Activated CD8-positive, alpha-beta T cell treated with anti-CD3 and anti-CD28 coated beads for 36 hours (primary cell): ENCODE results near the gene METTL6. TPM values are rescaled to one million over a fixed set of nuclear protein-coding genes. Genes with fewer than 3 reads are reported as not detected.
"Not testable (repeated sequence)": the region's sequence is repeated elsewhere in the genome, so short reads cannot be mapped to it uniquely, and the experiment has no call there.

Experiments used
- ATAC-seq: fragments of 200-7000 bp; cut with Tn5 transposase; one replicate; pipeline ENCODE4 v1.10.0; 2021; ENCODE audit warnings: mild to moderate bottlenecking, moderate library complexity
- CTCF ChIA-PET: fragments of 350-600 bp; sonication (Branson Sonifier 250); formaldehyde crosslinking; loops from one replicate; lab custom pipeline; 2021; ENCODE audit warnings: antibody characterized with exemption; lab: Charles Lee
- POLR2A ChIA-PET: fragments of 350-600 bp; sonication (Branson Sonifier 250); formaldehyde crosslinking; loops from one replicate; lab custom pipeline; 2021; ENCODE audit warnings: antibody characterized with exemption; lab: Charles Lee
- DNase-seq: peaks from one replicate; pipeline ENCODE4 v3.0.0-alpha.2; 2020
- H3K27ac Mint-ChIP-seq: one replicate; pipeline ENCODE4 v1.8.0; 2021; ENCODE audit warnings: mild to moderate bottlenecking, mixed read lengths
- H3K27me3 Mint-ChIP-seq: one replicate; pipeline ENCODE4 v1.8.0; 2021; ENCODE audit warnings: mixed read lengths
- H3K36me3 Mint-ChIP-seq: one replicate; pipeline ENCODE4 v1.8.0; 2021; ENCODE audit warnings: low read depth, mixed read lengths
- H3K4me1 Mint-ChIP-seq: one replicate; pipeline ENCODE4 v1.8.0; 2021; ENCODE audit warnings: low read depth, mixed read lengths
- H3K4me3 Mint-ChIP-seq: one replicate; pipeline ENCODE4 v1.8.0; 2021; ENCODE audit warnings: mild to moderate bottlenecking, moderate library complexity, mixed read lengths
- H3K9me3 Mint-ChIP-seq: one replicate; pipeline ENCODE4 v1.8.0; 2021; ENCODE audit warnings: mixed read lengths
- intact Hi-C: fragments of 100-400 bp; cut with micrococcal nuclease; formaldehyde crosslinking; loops from one replicate; pipeline ENCODE4 v1.10.0; 2022
- total RNA-seq, 2 experiments: library from RNA; stranded (reverse); gene quantifications; one replicate each; pipeline ENCODE4 v1.2.3, GENCODE V29; 2021
- TF ChIP-seq, protein P1 (sequence below): fragments of 200-600 bp; IDR thresholded peaks from one replicate; pipeline ENCODE4 v1.8.0; 2022; ENCODE audit warnings: antibody characterized with exemption, mild to moderate bottlenecking

METTL6 gene
- total RNA-seq, 2 experiments from 2014 or later = 17.5 to 19.2 TPM

DNA sequence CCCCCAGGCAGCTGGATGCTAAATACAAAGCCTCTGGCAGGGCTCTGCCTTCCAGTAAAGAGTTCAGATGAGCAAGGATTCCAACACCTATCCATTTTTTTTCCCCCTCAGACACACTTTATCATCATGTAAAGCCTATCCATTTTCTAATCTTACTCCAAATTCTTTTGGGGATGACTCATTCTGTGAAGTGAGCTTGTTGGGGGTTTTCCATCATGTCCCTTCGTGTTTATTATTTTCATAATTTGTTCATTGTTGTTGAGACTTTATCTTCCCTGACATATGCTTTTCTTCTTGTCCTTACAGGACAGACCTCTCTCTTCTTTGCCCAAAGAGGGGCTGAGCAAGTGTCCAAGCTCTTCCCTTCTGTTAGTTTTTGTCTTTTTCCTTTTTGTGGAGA, 60.3 kb downstream of the METTL6 start:
- CTCF ChIA-PET = interaction anchor here (0.9 to 2.7 kb wide), 9 partner anchors 9 to 100 kb away, joined by 3 to 12 read pairs (median 3); partner anchors contain the start of gene SH3BP5

DNA sequence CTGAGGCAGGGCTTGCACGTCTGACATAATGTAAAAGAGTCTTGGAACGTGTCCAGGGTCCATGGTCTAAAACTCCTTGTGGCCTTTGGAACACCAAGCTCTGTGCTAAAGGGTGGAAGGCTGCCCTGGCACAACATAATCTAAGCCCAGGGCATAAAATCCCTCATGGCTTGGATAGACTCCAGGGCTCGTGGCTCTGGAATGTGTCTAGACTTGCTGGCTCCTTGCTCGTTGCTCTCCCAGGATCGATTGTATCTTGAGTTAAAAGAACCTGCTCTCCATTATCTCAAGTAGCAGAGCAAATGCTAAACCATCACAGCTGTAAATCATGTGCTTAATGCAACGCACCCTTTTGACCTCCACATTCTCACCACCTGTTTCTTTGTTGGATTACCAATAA, 63.3 kb downstream of the METTL6 start:
- not testable (repeated sequence) for H3K27ac Mint-ChIP-seq, ATAC-seq, H3K36me3 Mint-ChIP-seq, DNase-seq, H3K27me3 Mint-ChIP-seq, H3K4me3 Mint-ChIP-seq, H3K9me3 Mint-ChIP-seq
- intact Hi-C loops = loop anchor here (5.0 kb wide), 1 partner anchor 92 kb away; no protein-coding TSS in a partner anchor
- POLR2A ChIA-PET = interaction anchor here (0.9 kb wide), 1 partner anchor 15 kb away, joined by 3 read pairs; no protein-coding TSS in a partner anchor
- CTCF ChIA-PET = interaction anchor here (0.7 to 1.1 kb wide), 2 partner anchors 32 to 41 kb away, joined by 3 read pairs; partner anchors contain the start of gene SH3BP5
- peaks cover 33% of the 10 kb centered on the region for H3K4me1 Mint-ChIP-seq

More for the DNA sequence above, 60.3 kb downstream of the METTL6 start:
- TF ChIP-seq, protein P1, sequence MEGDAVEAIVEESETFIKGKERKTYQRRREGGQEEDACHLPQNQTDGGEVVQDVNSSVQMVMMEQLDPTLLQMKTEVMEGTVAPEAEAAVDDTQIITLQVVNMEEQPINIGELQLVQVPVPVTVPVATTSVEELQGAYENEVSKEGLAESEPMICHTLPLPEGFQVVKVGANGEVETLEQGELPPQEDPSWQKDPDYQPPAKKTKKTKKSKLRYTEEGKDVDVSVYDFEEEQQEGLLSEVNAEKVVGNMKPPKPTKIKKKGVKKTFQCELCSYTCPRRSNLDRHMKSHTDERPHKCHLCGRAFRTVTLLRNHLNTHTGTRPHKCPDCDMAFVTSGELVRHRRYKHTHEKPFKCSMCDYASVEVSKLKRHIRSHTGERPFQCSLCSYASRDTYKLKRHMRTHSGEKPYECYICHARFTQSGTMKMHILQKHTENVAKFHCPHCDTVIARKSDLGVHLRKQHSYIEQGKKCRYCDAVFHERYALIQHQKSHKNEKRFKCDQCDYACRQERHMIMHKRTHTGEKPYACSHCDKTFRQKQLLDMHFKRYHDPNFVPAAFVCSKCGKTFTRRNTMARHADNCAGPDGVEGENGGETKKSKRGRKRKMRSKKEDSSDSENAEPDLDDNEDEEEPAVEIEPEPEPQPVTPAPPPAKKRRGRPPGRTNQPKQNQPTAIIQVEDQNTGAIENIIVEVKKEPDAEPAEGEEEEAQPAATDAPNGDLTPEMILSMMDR = no peak
- Mint-ChIP-seq H3K27ac (no peak overlapping the region), H3K27me3 (peaks cover 6% of the 10 kb centered on the region), H3K4me3 (no peak overlapping the region), H3K36me3 (no peaks in the 10 kb centered on the region), H3K9me3 (no peaks in the 10 kb centered on the region), H3K4me1 (peaks cover 14% of the 10 kb centered on the region)
- DNase-seq = no peak
- peak; percentile 29 for ATAC-seq
- POLR2A ChIA-PET = interaction anchor here (0.6 to 1.5 kb wide), 2 partner anchors 9 to 98 kb away, joined by 3 read pairs; no protein-coding TSS in a partner anchor
- intact Hi-C loops = no loop called here

DNA sequence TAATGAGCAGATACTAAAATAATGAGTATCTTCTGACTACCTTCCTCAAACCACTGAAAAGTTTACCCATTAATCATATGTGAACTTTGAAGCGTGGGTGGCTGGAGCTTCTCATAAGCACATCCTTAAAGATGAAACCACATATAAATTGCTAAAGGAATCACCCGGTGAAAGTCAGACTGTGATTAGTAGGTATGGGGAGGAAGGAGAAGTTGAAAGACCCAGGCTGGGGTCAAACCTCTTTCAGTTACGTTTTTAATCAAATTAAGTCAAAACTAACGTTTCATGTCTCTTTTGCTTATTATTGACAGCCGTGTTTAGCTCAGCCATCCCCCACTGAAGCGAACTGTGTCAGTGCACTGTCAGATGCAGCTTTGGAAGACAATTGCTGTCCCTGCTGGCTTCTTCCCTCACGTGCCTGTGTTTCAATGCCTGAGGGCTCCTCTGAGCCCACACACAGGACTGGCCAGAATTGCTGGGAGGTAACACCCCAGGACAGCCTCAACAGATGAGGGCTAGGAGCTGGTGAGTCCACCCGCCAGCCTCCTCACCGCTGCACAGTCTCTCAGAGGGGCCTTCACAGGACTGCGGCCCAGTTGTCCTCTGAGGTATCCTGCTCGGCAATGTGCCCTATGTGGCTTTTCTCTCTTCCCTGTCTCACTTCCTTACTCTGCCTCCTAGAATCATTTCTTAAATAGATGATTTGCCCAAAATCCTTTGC, 65.7 kb downstream of the METTL6 start:
- H3K36me3 Mint-ChIP-seq = no peaks in the 10 kb centered on the region
- H3K4me3 Mint-ChIP-seq = no peak overlapping the region
- ChIA-PET POLR2A (interaction anchor here (0.7 to 1.6 kb wide), 10 partner anchors 10 to 156 kb away, joined by 3 to 6 read pairs (median 4); partner anchors contain the start of genes CAPN7 and SH3BP5), CTCF (interaction anchor here (0.7 to 2.8 kb wide), 9 partner anchors 14 to 158 kb away, joined by 3 to 14 read pairs (median 4); partner anchors contain the start of gene SH3BP5)
- peak; percentile 85 for ATAC-seq
- H3K27ac Mint-ChIP-seq = no peak overlapping the region
- TF ChIP-seq, protein P1 = no peak
- intact Hi-C loops = loop anchor here (2.0 to 5.0 kb wide), 3 partner anchors 29 to 89 kb away; partner anchors contain the start of gene SH3BP5
- H3K27me3 Mint-ChIP-seq = peaks cover 6% of the 10 kb centered on the region
- H3K4me1 Mint-ChIP-seq = peaks cover 32% of the 10 kb centered on the region
- no peaks in the 10 kb centered on the region for H3K9me3 Mint-ChIP-seq
- peak; percentile 81 for DNase-seq

DNA sequence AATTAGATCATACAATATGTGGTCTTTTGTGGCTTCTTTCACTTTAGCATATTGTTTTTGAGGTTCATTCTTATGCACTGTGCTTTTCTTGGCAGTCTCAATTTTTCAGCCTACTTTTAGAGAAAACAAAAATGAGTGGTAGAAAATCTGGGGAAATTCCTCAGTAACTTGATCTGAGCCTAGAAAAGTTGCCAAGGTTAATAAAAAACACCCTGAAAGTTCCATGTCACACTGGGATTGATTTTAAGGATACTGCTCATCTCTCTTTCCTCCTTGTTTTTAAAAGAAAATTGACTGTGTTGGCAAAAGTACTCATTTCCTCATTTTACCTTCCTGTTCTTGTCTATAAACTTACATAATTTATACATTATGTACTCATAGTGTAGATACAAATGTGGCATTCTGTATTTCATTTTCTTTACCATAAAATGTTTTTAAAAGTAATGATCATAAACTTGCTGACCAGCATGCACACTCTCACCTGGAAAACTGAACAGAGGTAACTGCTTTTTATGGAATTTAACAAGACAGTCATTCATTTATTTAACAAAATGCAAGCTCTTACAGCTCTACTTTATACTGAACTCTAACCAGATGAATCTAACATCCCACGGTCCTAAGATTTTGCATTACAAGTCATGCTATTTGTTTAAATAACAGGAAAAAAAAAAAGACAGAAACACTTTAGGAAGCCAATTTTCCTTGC, 66.4 kb downstream of the METTL6 start:
- TF ChIP-seq, protein P1 = no peak
- H3K4me3 Mint-ChIP-seq = no peak overlapping the region
- peaks cover 6% of the 10 kb centered on the region for H3K27me3 Mint-ChIP-seq
- H3K9me3 Mint-ChIP-seq = no peaks in the 10 kb centered on the region
- intact Hi-C loops = loop anchor here (2.0 to 5.0 kb wide), 3 partner anchors 28 to 89 kb away; partner anchors contain the start of gene SH3BP5
- ChIA-PET POLR2A (interaction anchor here (0.7 to 1.6 kb wide), 8 partner anchors 17 to 92 kb away, joined by 3 to 6 read pairs (median 4); partner anchors contain the start of gene SH3BP5), CTCF (interaction anchor here (0.7 to 2.8 kb wide), 6 partner anchors 13 to 158 kb away, joined by 3 to 14 read pairs (median 4); partner anchors contain the start of gene SH3BP5)
- peaks cover 39% of the 10 kb centered on the region for H3K4me1 Mint-ChIP-seq
- no peak for ATAC-seq
- no peaks in the 10 kb centered on the region for H3K36me3 Mint-ChIP-seq
- no peak overlapping the region for H3K27ac Mint-ChIP-seq
- DNase-seq = no peak

Other genes starting within 250 kb of the METTL6 start
- gene CAPN7, start 221.3 kb downstream of the METTL6 start, total RNA-seq = 10 to 100 TPM; 22.2 to 27.5 TPM
- 1 to 10 TPM; 2.0 to 2.4 TPM for gene SH3BP5, start 95.0 kb downstream of the METTL6 start, total RNA-seq
- 10 to 100 TPM; 19.7 to 21.8 TPM for gene EAF1, start 54 bp upstream of the METTL6 start, total RNA-seq
- 1 to 10 TPM; 2.3 to 2.9 TPM for gene COLQ, start 94.2 kb upstream of the METTL6 start, total RNA-seq
- 10 to 100 TPM; 23.6 to 32.0 TPM for gene HACL1, start 174.0 kb upstream of the METTL6 start, total RNA-seq
- 1 to 10 TPM; 3.8 to 4.0 TPM for gene BTD, start 174.2 kb upstream of the METTL6 start, total RNA-seq